SK-N-SH (cell line): ENCODE results near the gene TNFAIP8L1. TPM values are rescaled to one million over a fixed set of nuclear protein-coding genes. Genes with fewer than 3 reads are reported as not detected.
A peak's percentile ranks its signal among the peaks of the same experiment; 100 is the strongest.

Experiments used
- CTCF ChIA-PET: fragments of 300-600, 350-600 bp; formaldehyde crosslinking; extraction: SDS; loops from one replicate; lab custom pipeline; 2021; lab: Yijun Ruan, JAX
- POLR2A ChIA-PET: fragments of 350-600 bp; sonication (Branson Sonifier 250); formaldehyde crosslinking; extraction: SDS; loops from one replicate; lab custom pipeline; 2020; ENCODE audit warnings: antibody characterized with exemption, inconsistent platforms; lab: Yijun Ruan, JAX
- DNase-seq: peaks from one replicate; pipeline ENCODE4 v3.0.0; 2012
- H2AFZ ChIP-seq: fragments of 200-600 bp; sonication (generic); 2 replicates; pipeline ENCODE4 v1.8.1; 2016; ENCODE audit warnings: antibody characterized with exemption, mild to moderate bottlenecking, low read depth
- H3F3A ChIP-seq: fragments of 200-600 bp; sonication (generic); replicated peaks from 2 replicates; pipeline ENCODE3; 2016; ENCODE audit warnings: antibody characterized with exemption, mild to moderate bottlenecking; ENCODE audit not compliant: insufficient read depth
- H3K27ac ChIP-seq, 2 experiments: fragments of 200-500 bp in 1 of 2; fragments of 200-600 bp in 1 of 2; sonication (Bioruptor generic) in 1 of 2; sonication (generic), shearing (Covaris generic) in 1 of 2; 2 replicates each; pipeline versions ENCODE4 v1.5.1 to v1.6.1; 2014 to 2016; ENCODE audit warnings: low read depth in 2 of 2, inconsistent platforms in 1 of 2, low read length in 1 of 2, mild to moderate bottlenecking in 1 of 2, mixed read lengths in 1 of 2
- H3K27me3 ChIP-seq: fragments of 200-600 bp; sonication (generic), shearing (Covaris generic); 2 replicates; pipeline ENCODE4 v1.6.1; 2016; ENCODE audit warnings: mixed run types; ENCODE audit not compliant: insufficient read depth
- H3K36me3 ChIP-seq, 2 experiments: fragments of 200-500 bp in 1 of 2; fragments of 200-600 bp in 1 of 2; sonication (Bioruptor generic) in 1 of 2; sonication (generic) in 1 of 2; replicated peaks in 1 of 2; 2 replicates each; pipeline versions ENCODE3 to v1.5.1; 2014 to 2016; ENCODE audit warnings: low read length in 1 of 2, mild to moderate bottlenecking in 1 of 2; ENCODE audit not compliant: insufficient read depth in 2 of 2, control insufficient read depth in 1 of 2
- H3K4me1 ChIP-seq, 2 experiments: fragments of 200-500 bp in 1 of 2; fragments of 200-600 bp in 1 of 2; sonication (Bioruptor generic) in 1 of 2; sonication (generic), shearing (Covaris generic) in 1 of 2; 2 replicates each; pipeline versions ENCODE4 v1.5.1 to v1.6.1; 2014 to 2016; ENCODE audit warnings: low read depth in 1 of 2, low read length in 1 of 2, mixed run types in 1 of 2; ENCODE audit not compliant: insufficient read depth in 2 of 2, control insufficient read depth in 1 of 2
- H3K4me2 ChIP-seq: fragments of 200-600 bp; sonication (generic), shearing (Covaris generic); 2 replicates; pipeline ENCODE4 v1.6.1; 2017; ENCODE audit warnings: mixed run types
- H3K4me3 ChIP-seq, 2 experiments: fragments of 200-500 bp in 1 of 2; fragments of 200-600 bp in 1 of 2; sonication (Bioruptor generic) in 1 of 2; sonication (generic), shearing (Covaris generic) in 1 of 2; 2 replicates each; pipeline versions ENCODE4 v1.5.1 to v1.8.1; 2014 to 2016; ENCODE audit warnings: low read depth in 2 of 2, inconsistent platforms in 1 of 2, low read length in 1 of 2, mild to moderate bottlenecking in 1 of 2, mixed read lengths in 1 of 2, moderate library complexity in 1 of 2
- H3K79me2 ChIP-seq: fragments of 200-600 bp; sonication (generic); 2 replicates; pipeline ENCODE4 v1.8.1; 2017; ENCODE audit warnings: mild to moderate bottlenecking; ENCODE audit not compliant: insufficient read depth
- H3K9ac ChIP-seq: fragments of 200-600 bp; sonication (generic); 2 replicates; pipeline ENCODE4 v1.6.1; 2017; ENCODE audit warnings: mixed run types
- H3K9me2 ChIP-seq: fragments of 200-600 bp; sonication (generic); 2 replicates; pipeline ENCODE4 v1.6.1; 2017; ENCODE audit warnings: mixed run types
- H3K9me3 ChIP-seq: fragments of 200-600 bp; sonication (generic); 2 replicates; pipeline ENCODE4 v1.6.1; 2017; ENCODE audit warnings: mixed run types, mild to moderate bottlenecking, moderate library complexity
- H4K20me1 ChIP-seq: fragments of 200-600 bp; sonication (generic); 2 replicates; pipeline ENCODE4 v1.6.1; 2017; ENCODE audit warnings: mild to moderate bottlenecking, mixed run types; ENCODE audit not compliant: insufficient read depth
- EP300 ChIP-seq, 2 experiments: IDR thresholded peaks; 2 replicates each; pipeline versions ENCODE4 v1.4.0 to v1.6.1; 2012; ENCODE audit warnings: borderline replicate concordance in 1 of 2, low read depth in 1 of 2, low read length in 1 of 2
- EZH2phosphoT487 ChIP-seq: fragments of 200-600 bp; sonication (generic); IDR thresholded peaks from 2 replicates; pipeline ENCODE4 v1.6.1; 2017; ENCODE audit warnings: low read depth, mixed run types, mild to moderate bottlenecking, antibody characterized with exemption, moderate library complexity, borderline replicate concordance
- GATA2 ChIP-seq: sonication (generic); formaldehyde crosslinking; IDR thresholded peaks from 2 replicates; pipeline ENCODE4 v1.5.0; 2020; ENCODE audit warnings: mild to moderate bottlenecking, missing genetic modification reagents
- JUND ChIP-seq: IDR thresholded peaks from 2 replicates; pipeline ENCODE4 v1.4.0; 2012
- NRF1 ChIP-seq: IDR thresholded peaks from 2 replicates; pipeline ENCODE4 v1.6.1; 2012; ENCODE audit warnings: low read depth, mild to moderate bottlenecking, low read length
- TCF12 ChIP-seq: IDR thresholded peaks from 2 replicates; pipeline ENCODE4 v1.4.0; 2012
- USF2 ChIP-seq: fragments of 150-350 bp; IDR thresholded peaks from 2 replicates; pipeline ENCODE4 v1.6.1; 2017; ENCODE audit warnings: antibody characterized with exemption, low read length, low read depth, borderline replicate concordance
- YY1 ChIP-seq: IDR thresholded peaks from 2 replicates; pipeline ENCODE4 v1.4.0; 2012; ENCODE audit warnings: low read depth, mild to moderate bottlenecking
- WGBS: methylation state at CpG from one replicate; pipeline ENCODE4 v1.1.6; 2017; ENCODE audit warnings: low lambda C conversion rate; 5-methylcytosine and 5-hydroxymethylcytosine counted together
- polyA plus RNA-seq, 3 experiments: library from polyadenylated mRNA; depleted of rRNA; stranded (reverse); fragments of >200 nt; gene quantifications; 2 replicates each; pipeline ENCODE4 v1.2.3, GENCODE V29; 2012
- TF ChIP-seq, protein P1 (sequence below): IDR thresholded peaks from 2 replicates; pipeline ENCODE4 v1.4.0; 2012; ENCODE audit warnings: low read depth, borderline replicate concordance

The TNFAIP8L1 gene
- polyA plus RNA-seq, 1 of the 3 experiments (the other 2 are of a cell fraction), result 6.4 TPM

DNA sequence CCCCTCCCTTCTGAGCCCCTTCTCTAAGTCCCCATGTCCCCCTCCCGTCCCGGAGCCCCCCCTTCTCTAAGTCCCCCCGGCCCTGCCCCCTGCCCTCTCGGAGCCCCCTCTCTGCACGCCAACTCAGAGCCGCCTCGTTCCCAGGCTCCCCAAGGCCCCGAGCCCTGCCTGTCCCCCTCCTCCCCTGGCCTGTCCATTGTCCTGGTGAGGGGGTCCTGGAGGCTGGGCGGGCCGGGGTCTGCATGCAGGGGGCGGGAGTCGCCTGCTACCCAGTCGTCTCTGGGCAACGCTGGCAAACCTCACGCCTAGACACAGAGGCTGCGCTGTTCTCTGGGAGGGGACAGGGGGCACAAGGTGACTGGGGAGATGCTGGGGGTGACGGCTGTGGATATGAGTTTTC is 40.6 kb upstream of the TNFAIP8L1 start:
- no peak for TF ChIP-seq EP300 (IDR thresholded peaks at IDR 0.05; ENCODE audit: borderline replicate concordance in 1 of 2, low read depth in 1 of 2, low read length in 1 of 2)
- TF ChIP-seq EZH2phosphoT487, result no peak
- TF ChIP-seq YY1, result no peak
- TF ChIP-seq, protein P1, sequence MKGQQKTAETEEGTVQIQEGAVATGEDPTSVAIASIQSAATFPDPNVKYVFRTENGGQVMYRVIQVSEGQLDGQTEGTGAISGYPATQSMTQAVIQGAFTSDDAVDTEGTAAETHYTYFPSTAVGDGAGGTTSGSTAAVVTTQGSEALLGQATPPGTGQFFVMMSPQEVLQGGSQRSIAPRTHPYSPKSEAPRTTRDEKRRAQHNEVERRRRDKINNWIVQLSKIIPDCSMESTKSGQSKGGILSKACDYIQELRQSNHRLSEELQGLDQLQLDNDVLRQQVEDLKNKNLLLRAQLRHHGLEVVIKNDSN, result no peak
- no peak for TF ChIP-seq GATA2 (CRISPR knock-in tag)
- TF ChIP-seq TCF12, result no peak
- TF ChIP-seq USF2, result no peak
- CTCF ChIA-PET, result interaction anchor here (1.5 to 8.1 kb wide), 4 partner anchors 9 to 38 kb away, joined by 5 to 46 read pairs (median 10); no protein-coding TSS in a partner anchor
- H3K4me2 ChIP-seq, result peak overlapping the region; percentile 52; the same call in 1 of the 2 replicates

GRCh38 chr19:4600082-4600481 is 39.2 kb upstream of the TNFAIP8L1 start:
- no peak overlapping the region for H3K9ac ChIP-seq
- H3K27me3 ChIP-seq, result peaks cover 25% of the 10 kb centered on the region; the same call in 1 of the 2 replicates
- POLR2A ChIA-PET, result no interaction called here
- H3K36me3 ChIP-seq, result no peaks in the 10 kb centered on the region
- H3K4me2 ChIP-seq, result no peak overlapping the region
- CTCF ChIA-PET, result interaction anchor here (0.6 to 2.3 kb wide), 3 partner anchors 11 to 36 kb away, joined by 4 to 14 read pairs (median 5); no protein-coding TSS in a partner anchor
- no peak overlapping the region for H2AFZ ChIP-seq
- no peak overlapping the region for H3K4me3 ChIP-seq
- no peaks in the 10 kb centered on the region for H3K9me3 ChIP-seq
- no peaks in the 10 kb centered on the region for H3K9me2 ChIP-seq
- H3F3A ChIP-seq, result peaks cover 3% of the 10 kb centered on the region
- 38% methylated on average over 10 of the region's 10 CpGs for WGBS
- no peak overlapping the region for H3K27ac ChIP-seq
- no peaks in the 10 kb centered on the region for H3K79me2 ChIP-seq
- no peak for TF ChIP-seq JUND
- TF ChIP-seq, protein P1, result no peak
- TF ChIP-seq TCF12, result no peak
- no peak for TF ChIP-seq USF2
- TF ChIP-seq NRF1, result no peak
- H4K20me1 ChIP-seq, result no peaks in the 10 kb centered on the region
- DNase-seq, result no peak
- H3K4me1 ChIP-seq, result peaks cover 0 to 3% of the 10 kb centered on the region in 2 experiments; a peak in 1 of 4 replicates

More for the DNA sequence above, 40.6 kb upstream of the TNFAIP8L1 start:
- Histone ChIP-seq H3K27me3 (peaks cover 25% of the 10 kb centered on the region; the same call in 1 of the 2 replicates), H4K20me1 (no peaks in the 10 kb centered on the region), H3K4me1 (peaks cover 0 to 3% of the 10 kb centered on the region in 2 experiments; a peak in 1 of 4 replicates), H3K79me2 (no peaks in the 10 kb centered on the region), H3K9ac (no peak overlapping the region), H3K27ac (no peak overlapping the region), H3K36me3 (no peaks in the 10 kb centered on the region), H3K9me2 (no peaks in the 10 kb centered on the region), H3K4me3 (no peak overlapping the region), H3K9me3 (no peaks in the 10 kb centered on the region), H2AFZ (no peak overlapping the region), H3F3A (peaks cover 3% of the 10 kb centered on the region)
- 0% methylated on average over 4 of the region's 17 CpGs for WGBS
- no peak for DNase-seq
- POLR2A ChIA-PET, result no interaction called here
